ENCODE data around the gene IQSEC1.

Gene IQSEC1

DNA sequence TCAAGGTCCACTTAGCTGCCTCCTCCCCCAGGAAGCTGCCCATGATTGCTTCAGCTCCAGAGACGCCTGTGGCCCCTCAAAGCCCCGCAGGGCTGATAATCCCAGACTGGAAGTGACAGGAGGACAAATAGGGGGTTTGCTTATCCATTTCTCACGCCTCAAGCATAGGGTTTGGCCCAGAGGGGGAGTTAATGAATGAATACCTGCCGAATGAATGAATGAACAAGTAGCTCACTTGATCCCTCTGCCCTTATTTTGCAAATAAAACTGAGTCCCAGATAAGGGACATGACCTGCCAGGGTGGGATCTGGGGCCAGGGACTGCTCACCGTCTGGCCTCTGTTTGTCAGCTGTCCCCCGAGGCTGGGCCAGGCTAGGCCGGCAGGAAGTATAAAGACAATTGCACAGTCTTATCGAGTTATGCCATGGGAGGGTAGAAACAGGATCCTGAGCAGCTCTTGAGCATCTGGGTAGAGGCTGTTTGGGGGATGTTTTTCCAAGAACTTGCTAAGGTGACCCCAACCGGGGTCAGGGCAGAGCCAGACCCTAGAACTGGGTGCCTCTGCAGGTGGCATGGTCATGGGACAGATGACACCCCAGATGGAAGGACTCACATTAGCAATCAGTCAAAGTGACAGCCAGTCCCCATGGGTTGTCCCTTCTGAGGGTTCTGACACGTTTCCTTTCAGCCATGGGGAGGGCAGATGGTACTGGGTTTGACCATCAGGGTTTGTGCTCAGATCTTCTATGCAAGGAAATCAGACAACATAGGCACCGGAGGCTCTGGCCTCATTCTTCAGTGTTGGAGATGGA lies 45.0 kb downstream of the IQSEC1 start:
- DNase-seq (ENCODE audit: low read depth) = no peak

DNA sequence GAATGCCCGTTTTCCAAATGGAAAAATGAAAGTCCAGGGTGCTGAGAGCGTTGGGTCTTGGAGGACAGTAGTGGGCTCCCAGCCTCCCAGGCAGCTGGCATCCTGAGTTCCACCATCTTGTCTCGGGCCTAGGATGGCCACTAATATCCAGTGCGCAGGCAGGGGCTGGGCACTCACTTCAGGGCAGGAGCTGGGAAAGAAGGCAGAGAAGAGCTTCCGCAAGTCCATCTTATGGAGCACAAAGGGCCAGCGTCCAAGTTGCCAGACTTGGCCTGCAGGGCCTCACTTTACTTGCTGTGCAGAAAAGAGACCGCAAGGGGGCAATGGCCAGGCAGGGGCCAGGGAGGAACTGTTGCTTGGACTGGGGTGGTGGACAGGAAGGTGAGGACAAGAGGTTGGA lies 46.1 kb downstream of the IQSEC1 start:
- DNase-seq (ENCODE audit: low read depth) = no peak

DNA sequence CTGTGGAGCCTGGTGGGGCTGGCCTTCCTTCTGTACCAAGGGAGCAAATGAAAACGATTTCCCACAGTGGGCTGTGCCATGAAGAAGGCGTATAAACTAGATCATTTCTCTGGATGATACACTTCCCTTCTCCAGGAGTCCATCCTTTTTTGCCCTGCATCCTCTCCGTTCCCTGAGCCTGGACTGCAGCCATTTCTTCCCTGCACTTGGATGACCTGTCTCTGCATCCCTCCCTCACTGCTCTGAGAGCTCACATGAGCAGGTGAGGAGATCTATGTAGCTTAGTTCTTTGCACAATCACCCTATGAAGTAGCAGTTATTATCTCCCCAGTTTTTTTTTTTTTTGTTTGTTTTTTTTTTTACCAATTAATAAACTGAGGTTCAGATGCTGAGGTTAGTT lies 46.7 kb downstream of the IQSEC1 start:
- no peak for DNase-seq (ENCODE audit: low read depth)

DNA sequence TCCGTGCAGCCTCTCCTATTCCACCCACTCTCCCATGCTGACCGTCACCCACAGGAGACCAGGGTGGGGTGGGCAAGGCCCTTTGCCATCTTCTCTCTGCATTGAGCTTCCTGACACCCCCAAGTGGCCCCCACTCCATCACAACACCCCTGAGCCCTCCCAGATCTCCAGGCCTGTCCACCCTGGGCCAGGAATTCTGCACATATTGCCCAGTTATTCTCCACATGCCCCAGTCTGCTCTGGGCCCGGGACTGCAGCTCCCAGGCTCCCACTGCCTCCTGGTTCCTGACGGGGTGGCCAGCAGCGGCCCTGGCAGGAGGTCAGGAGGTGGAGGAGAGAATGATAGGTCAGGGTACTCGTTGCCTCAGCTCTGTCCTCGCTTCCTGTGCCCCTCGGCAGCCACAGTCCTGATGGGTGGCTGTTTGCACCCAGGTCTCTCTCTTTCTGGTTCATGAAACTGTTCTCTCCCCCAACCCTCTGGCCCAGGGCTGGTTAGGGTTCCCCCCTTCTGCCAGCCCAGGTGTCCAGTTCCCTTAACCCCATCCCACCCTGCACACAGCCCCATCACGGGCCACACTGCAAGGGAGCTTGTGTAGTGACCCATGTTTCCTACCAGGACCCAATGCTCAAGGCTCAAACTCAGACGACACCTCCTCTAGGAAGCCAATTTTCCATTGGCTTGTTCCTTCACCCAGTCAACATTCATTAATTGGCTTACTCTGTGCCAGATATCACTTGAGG lies 47.3 kb downstream of the IQSEC1 start:
- no peak for DNase-seq (ENCODE audit: low read depth)

DNA sequence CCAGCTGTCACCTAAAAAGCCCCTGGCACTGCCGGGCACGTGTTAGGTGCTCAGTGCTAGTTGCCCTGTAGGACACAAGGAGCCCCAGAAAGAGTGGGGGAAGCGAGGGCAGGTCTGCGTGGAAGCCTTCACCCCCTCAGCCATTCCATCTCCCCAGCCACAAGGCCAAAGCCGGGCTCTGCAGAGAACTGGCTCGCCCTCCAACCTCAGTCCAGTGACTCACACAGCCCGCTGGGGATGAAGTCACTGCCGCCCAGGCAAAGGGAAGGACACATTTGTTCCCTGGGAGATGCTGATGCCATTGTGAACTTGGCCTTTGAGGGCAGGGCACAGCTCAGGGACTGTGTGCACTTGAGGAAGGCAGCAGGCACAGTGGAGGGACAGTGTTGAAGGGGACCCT lies 48.1 kb downstream of the IQSEC1 start:
- no peak for DNase-seq (ENCODE audit: low read depth)

DNA sequence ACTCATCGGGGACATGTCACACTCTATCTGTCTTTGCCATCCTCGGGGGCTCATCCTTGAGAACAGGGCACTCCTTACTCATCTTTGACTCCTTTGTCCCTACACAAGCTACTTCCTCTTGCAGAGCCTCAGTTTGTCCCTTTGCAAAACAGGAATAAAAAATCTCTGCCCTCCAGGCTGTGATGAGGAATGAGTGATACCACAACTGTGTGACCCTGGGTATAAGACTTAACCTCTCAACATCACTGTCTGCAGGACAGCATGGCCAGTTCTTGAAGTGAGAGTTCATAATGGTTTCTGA lies 48.5 kb downstream of the IQSEC1 start:
- no peak for DNase-seq (ENCODE audit: low read depth)

DNA sequence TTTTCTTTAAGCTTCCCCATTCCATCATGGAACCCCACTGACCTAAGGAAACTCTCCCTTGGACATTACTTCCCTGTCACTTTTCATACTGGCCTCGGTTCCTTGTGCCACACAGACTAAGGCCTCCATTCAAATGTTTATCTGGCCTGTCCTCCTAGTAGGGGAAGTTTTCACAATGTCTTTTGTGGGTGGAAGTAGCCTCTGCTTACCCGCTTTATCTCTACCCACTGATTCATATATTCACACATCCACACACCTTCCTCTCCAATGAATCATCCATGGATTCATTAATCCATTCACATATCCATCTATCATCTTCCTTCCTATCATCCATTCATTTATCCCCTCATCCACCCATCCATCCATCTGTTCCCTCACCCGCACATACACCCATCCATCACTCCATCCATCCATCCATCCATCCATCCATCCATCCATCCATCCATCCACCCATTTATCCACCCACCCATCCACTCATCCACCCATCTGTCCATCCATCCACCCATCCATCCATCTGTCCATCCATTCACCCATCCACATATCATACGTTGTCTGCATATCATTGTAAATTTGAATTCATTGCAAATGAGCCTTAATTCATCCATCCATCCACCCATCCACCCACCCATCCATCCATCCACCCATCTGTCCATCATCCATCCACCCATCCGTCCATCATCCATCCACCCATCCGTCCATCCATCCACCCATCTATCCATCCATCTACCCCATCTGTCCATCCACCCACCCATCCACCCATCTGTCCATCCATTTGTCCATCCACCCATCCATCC lies 49.1 kb downstream of the IQSEC1 start:
- no peak for DNase-seq (ENCODE audit: low read depth)

DNA sequence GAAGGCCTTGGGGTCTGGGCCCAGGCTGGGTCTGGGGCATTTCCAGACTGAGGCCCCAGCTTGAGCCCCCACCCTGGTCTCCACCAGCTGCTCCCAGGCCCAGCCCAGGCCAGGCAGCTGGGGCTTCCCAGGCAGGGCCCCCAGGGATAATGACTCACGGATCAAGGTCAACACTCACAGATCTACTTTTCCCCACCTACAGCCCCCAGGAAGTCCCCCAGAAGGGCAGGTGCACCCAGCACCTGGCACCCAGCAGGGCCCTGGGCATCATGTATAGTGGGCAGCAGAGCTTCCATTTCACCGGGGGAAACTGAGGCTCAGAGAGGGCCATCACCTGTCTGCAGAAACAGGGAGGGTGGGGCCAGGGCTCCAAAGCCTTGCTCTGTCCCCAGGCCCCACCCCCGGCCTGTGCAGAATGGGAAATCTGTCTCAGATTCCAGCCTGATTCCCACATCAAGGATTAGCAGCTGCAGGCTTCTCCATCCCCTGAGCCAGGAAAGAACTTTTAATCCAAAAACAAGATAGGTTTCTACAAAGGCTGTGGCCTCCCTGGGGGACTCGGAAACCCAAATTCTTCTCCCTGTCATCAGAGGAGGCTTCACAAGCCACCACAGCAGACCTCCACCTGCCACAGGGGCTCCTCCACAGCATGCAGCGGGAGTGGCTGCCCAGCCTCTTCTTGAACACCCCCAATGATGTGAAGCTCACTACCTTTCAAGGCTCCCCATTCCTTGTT lies 49.8 kb downstream of the IQSEC1 start:
- DNase-seq (ENCODE audit: low read depth) = no peak

DNA sequence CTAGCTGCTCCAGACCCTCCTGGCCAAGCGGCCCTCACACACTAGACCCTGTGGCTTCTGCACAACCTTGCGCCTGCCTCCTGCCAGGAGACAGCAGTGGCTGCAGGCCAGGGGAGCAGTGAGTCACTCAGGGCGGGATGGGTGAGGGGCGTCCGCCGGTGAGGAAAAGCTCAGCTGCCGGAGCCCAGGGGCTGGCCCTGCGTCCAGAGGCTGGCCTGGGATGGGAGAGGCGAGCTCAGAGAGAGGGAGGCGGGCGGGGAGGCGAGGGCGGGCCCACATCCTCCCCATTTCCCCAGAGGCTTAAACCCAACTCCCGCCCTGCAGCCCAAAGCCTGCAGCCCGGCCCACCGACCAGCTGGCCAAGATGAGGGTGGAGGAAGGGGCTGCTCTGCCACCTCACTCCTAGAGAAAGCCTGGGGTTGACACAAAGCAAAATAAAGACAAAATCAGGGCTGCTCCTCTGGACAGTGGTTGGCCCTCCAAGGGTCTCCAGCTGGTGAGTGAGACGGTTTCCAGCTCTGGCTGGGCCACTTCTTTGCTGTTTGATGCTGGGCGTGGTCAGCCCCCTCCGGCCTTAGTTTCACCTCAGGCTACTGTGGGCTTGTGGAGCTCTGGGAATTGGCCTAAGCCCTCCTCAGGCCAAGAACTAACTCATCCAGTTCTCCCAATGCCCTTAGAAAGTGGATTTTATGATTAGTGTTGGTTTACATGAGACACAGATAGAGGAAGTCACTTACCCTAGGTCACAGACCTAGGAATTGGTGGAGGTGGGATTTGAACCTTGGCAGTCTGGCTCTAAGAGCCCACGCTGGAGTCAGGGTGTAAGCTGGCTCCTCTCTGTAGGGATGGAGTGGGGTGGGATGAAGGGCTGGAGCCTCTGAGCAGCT lies 50.6 kb downstream of the IQSEC1 start:
- DNase-seq (ENCODE audit: low read depth) = peak; percentile 87

DNA sequence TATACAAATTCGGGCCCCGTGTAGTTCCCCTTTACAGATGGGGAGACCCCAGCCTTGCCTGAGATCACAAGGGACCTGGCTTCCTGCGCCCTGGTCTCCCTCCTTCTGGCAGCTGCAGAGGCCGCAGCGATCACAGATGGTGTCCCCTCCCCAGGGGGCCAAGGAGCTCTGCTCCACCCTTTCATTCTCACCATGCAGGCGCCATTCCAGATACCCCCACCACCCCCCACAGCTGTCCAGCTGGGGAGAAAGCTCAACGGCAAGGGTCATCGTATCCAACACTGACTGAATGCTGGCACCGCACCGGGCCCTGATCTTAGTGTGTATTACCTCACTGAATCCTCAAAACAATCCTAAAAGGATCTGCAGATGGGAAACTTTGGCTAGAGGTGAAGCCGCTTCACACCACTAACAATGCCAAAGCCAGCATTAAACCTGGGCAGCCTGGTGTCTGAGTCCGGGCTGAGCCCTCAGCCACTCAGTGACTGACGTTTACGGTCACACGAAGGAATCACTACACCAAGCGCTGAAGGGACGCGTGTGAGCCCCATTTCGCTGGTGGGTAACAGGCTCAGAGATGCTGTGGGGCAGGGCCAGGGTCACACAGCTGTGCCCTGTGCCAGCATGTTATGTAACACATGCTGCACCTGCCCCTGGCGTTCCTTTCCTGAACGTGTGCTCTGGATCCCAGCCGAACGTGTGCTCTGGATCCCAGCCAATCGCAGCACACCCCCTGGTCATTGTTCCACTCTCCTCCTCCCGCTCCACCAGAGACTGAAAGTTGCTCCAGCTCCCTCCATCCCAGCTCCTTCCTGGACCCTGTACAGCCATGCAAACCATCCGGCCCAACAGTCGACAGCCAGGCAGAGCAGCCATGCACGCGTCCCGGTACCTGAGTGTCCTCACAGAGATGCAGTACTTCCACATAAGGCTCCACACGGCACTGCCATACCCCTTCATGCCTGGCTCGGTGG lies 51.8 kb downstream of the IQSEC1 start:
- DNase-seq (ENCODE audit: low read depth) = no peak

DNA sequence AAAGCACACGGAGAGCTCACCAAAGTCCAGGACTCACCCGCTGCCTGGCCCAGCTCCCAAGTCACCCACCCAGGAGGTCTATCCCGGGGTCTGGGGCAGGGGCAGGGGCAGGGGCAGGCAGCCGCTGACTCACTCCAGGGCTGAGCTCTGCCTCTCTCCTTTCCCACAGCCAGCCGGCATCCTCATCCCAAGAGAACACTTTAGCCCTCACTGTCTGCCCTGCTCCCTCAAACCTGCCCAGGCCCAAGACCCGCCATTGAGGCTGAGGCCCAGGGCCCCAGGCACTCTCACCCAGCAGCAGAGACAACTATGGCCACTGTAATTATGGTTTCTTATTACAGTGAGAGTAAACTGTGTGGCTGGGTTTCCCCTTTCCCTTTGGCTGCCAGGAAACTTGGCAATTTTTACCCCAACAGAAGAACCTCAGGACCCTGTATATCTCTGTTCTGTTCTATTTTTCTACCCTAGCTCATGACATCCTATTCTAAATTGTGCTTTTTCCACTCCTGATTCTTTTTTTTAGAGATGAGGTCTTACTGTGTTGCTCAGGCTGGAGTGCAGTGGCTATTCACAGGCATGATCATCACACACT lies 53.0 kb downstream of the IQSEC1 start:
- DNase-seq (ENCODE audit: low read depth) = no peak

DNA sequence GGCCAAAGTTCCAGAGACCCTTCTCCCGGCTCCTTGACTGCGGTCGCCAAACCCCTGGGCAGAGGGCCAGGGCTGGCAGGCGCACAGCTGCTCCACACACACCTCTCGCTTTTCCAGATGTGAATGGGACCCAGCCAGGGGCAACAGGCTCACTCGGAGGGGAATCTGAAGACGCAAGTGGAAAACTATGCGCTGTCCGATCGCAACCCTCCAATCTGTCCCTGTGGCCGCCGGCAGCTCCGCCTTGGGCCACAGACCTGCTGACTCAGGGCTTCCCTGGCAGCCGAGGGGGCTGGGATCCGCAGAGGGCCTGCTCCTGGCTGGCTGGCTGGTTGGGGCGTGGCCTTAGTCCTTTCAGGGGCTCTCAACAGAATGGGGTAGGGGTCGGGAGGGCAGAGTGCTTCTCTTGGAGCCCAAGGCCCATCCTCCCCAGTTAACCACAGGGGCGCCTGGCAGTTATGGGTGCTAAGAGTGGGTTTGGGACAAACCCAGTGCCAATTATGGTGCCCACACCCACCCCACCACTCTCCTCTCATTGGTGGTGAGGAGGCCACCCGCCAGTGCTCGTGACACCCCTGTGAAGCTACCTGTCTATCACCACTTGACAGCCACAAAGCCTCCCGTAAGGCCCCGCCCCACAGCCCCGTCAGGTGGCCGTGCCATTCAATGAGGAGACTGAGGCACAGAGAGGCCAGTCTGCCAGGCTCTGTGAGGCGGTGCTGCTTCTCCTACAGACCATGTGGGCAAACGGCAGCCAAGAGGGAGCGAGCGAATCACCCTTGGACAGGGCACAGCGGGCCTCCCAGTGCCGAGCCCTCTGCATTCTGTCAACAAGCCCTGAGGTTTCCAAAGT lies 53.8 kb downstream of the IQSEC1 start:
- peak; percentile 63 for DNase-seq (ENCODE audit: low read depth)

DNA sequence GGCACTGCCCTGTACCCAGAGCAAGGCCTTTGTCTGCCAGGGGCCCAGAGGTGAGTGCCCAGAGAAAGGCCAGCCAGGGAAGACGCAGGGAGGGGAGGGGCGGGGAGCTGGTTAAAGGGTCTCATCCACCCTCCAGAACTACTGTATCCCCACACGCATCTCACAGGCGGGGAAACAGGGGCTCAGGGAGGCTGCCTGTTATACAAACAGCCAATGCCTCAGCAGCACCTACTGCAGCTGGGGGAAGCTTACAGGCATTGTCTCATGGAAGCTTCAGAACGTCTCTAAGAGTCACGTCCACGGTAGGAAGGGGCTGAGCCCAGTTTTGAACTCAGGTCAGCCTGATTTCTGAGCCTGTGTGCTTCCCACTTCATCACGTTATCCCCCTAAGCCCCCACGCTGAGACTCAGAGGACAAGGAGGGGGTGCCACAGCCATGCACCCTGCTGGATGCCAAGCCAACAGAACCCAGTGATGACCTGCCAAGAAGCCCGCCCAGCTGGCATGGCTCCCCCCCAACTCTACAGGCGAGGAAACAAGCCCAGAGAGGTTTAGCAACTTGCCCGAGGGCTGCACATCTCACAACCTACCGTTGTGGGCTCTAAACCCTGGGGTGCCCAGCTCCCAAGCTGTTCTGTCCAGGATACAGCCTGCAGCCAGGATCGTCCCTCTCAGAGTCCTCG lies 54.5 kb downstream of the IQSEC1 start:
- DNase-seq (ENCODE audit: low read depth) = no peak

DNA sequence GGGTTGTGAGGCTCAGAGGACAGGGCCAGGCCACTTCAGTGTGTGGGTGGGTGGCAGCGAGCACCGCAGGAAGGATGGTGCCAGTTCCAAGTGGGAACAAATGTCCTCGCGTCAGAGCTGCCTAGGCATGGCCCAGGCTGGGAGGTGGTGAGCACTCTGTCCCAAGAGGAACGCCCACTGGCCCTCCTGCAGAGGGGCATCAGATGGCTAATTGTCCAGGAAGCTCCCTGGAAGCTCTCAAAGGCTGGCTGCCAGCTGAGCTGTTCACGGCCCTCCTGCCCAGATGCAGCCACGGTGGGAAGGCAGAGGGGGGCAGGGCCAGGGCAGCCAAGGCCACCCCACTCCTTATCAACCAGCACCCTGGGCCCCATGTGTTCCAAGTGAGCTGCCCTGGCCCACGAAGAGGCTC lies 55.2 kb downstream of the IQSEC1 start:
- no peak for DNase-seq (ENCODE audit: low read depth)

DNA sequence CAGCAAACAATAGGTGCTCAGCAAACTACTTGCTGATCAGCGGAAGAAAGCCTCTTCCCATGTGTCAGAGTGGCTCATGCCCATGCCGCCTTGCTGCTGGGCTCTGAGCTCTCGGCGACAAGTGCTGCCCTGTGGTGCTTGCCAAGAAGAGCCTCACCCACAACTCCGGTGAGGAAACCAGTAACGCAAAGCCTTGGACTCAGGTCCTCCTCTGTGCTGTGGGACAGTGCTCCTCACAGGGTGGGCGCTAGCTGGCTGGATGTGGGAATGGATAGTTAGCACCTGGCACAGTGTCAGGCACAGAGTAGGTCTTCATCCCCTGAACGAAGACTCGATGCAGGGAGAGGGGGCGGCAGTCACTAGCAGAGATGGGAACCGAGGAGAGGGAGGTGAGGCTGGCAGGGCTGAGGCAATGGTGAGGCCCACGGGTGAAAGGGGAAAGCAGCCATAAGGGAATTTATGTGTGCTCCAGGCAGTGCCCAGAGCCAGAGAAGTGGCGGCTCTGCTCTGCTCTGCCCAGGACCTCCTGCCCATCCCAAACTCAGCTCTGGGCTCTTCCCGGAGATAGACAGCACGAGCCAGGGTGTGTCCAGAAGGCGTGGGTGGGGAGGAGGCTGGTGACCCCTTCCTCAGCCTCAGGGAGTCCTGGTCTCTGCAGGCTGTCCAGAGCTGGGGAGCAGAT lies 55.7 kb downstream of the IQSEC1 start:
- DNase-seq (ENCODE audit: low read depth) = no peak

DNA sequence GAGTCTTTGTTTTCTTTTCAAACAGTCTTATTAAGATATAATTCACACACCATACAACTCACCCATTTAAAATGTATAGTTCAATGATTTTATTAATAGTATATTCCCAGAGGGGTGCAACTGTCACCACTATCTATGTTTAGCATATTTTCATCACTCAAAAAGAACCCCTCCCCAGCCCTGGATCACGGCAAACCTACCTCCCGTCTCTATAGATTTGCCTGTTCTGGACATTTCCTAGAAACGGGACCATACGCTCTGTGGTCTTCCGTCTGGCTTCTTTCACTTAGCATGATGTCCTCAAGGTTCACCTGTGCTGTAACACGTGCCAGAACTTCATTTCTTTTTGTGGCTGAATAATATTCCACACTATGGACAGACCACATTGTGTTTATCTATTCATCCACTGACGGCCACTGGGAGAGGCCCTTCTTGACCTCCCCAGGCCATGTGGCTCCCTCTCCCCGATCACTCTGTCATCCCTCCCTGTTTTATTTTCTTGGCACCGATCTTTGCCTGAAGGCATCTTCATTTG lies 56.4 kb downstream of the IQSEC1 start:
- no peak for DNase-seq (ENCODE audit: low read depth)

DNA sequence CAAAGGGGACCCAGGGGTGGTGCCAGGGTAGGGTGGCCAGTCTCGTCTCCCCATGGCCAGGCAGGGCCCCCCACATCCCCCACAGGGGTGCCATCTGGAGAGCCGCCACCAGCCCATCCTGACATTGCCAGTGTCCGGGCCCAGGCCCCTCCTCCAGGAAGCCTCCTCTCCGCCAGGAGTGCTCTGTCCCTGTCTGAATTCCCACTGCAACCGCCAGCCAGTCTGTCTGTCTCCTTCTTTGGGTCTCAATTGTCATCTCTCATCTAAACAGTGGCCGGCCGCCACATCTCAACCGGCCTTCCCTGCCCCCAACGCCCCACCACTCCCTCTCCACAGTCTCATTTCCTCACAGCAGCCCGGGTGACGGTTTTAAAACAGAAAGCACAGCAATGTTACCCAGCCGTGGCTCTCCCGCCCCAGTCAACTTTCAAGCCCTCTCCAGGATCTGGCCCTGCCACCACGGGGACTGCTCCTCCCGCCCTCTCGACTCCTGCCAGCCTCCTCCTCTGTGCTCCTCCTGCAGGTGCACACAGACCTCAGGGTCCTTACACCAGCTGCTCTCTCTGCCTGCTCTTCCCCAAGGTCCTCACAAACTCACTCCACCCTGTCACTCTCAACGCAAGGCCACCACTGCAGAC lies 57.0 kb downstream of the IQSEC1 start:
- no peak for DNase-seq (ENCODE audit: low read depth)
